Endothelial cell of umbilical vein (primary cell): ENCODE results near the gene SF3B5. TPM values are rescaled to one million over a fixed set of nuclear protein-coding genes. Genes with fewer than 3 reads are reported as not detected.

Experiments used
- BruUV-seq: library from RNA; stranded (reverse); fragments of 400-500 nt; replicated peaks from 2 replicates; lab custom pipeline; 2021; lab: Mats Ljungman, UMichigan
- CTCF ChIA-PET: fragments of 300-600, 350-600 bp; sonication (Branson Sonifier 250); formaldehyde crosslinking; loops from one replicate; lab custom pipeline; 2021; ENCODE audit warnings: antibody characterized with exemption, inconsistent platforms; lab: Charles Lee
- POLR2A ChIA-PET: fragments of 300-600, 350-600 bp; sonication (Branson Sonifier 250); formaldehyde crosslinking; loops from one replicate; lab custom pipeline; 2021; ENCODE audit warnings: antibody characterized with exemption, inconsistent platforms; lab: Charles Lee
- DNase-seq: peaks from one replicate; pipeline ENCODE4 v3.0.0-alpha.2; 2011; ENCODE audit warnings: low read depth, low spot score
- FAIRE-seq: peaks from 2 replicates; lab custom pipeline; 2011; peaks lifted over from hg19 to GRCh38; lab: Jason Lieb, UNC
- H2AFZ ChIP-seq: 2 replicates; pipeline ENCODE4 v1.6.0; 2012; ENCODE audit warnings: low read depth, low read length, control low read depth, inconsistent platforms
- H3K27ac ChIP-seq: 2 replicates; pipeline ENCODE4 v1.5.1; 2011; ENCODE audit warnings: low read depth, mild to moderate bottlenecking, control low read depth, low read length, moderate library complexity; ENCODE audit not compliant: insufficient read depth
- H3K27me3 ChIP-seq, 2 experiments: 2 replicates each; pipeline versions ENCODE4 v1.6.0 to v1.6.1; 2011; ENCODE audit warnings: low read length in 2 of 2, mixed read lengths in 1 of 2; ENCODE audit not compliant: control insufficient read depth in 2 of 2, insufficient read depth in 2 of 2
- H3K36me3 ChIP-seq, 2 experiments: 2 replicates in 1 of 2; 3 replicates in 1 of 2; pipeline ENCODE4 v1.5.1; 2011; ENCODE audit warnings: low read length in 2 of 2, mild to moderate bottlenecking in 1 of 2, moderate library complexity in 1 of 2; ENCODE audit not compliant: control insufficient read depth in 2 of 2, insufficient read depth in 2 of 2; ENCODE audit errors: extremely low read depth in 1 of 2
- H3K4me1 ChIP-seq: 3 replicates; pipeline ENCODE4 v1.5.1; 2011; ENCODE audit warnings: mild to moderate bottlenecking, low read length; ENCODE audit not compliant: control insufficient read depth, insufficient read depth; ENCODE audit errors: extremely low read depth
- H3K4me2 ChIP-seq: 2 replicates; pipeline ENCODE4 v1.6.1; 2011; ENCODE audit warnings: low read length, control low read depth, mixed read lengths; ENCODE audit not compliant: insufficient read depth
- H3K4me3 ChIP-seq, 3 experiments: fragments of 200-600 bp in 1 of 3; sonication (generic), shearing (Covaris generic) in 1 of 3; replicated peaks in 1 of 3; 2 replicates each; pipeline ENCODE4 v1.5.1; 2011 to 2016; ENCODE audit warnings: control low read depth in 3 of 3, low read length in 3 of 3, mild to moderate bottlenecking in 2 of 3, inconsistent platforms in 1 of 3, low read depth in 1 of 3, moderate library complexity in 1 of 3; ENCODE audit not compliant: insufficient read depth in 1 of 3
- H3K79me2 ChIP-seq: 2 replicates; pipeline ENCODE4 v1.6.0; 2012; ENCODE audit warnings: low read length, inconsistent platforms; ENCODE audit not compliant: control insufficient read depth, insufficient read depth
- H3K9ac ChIP-seq: replicated peaks from 2 replicates; pipeline ENCODE3; 2011; ENCODE audit warnings: low read length, control low read depth; ENCODE audit not compliant: insufficient read depth; ENCODE audit errors: extremely low read depth
- H3K9me1 ChIP-seq: replicated peaks from 3 replicates; pipeline ENCODE4 v1.6.0; 2011; ENCODE audit warnings: mild to moderate bottlenecking, low read length; ENCODE audit not compliant: control insufficient read depth, insufficient read depth; ENCODE audit errors: extremely low read depth
- H3K9me3 ChIP-seq: replicated peaks from 2 replicates; pipeline ENCODE4 v1.5.1; 2012; ENCODE audit warnings: low read length, inconsistent platforms; ENCODE audit not compliant: control insufficient read depth, insufficient read depth
- H4K20me1 ChIP-seq: replicated peaks from 2 replicates; pipeline ENCODE3; 2011; ENCODE audit warnings: mild to moderate bottlenecking, low read length; ENCODE audit not compliant: control insufficient read depth, insufficient read depth; ENCODE audit errors: extremely low read depth
- EZH2 ChIP-seq: IDR thresholded peaks from 2 replicates; pipeline ENCODE4 v1.6.1; 2012; ENCODE audit warnings: borderline replicate concordance, low read depth, mild to moderate bottlenecking, moderate library complexity, low read length, inconsistent platforms; ENCODE audit not compliant: severe bottlenecking
- FOS ChIP-seq: IDR thresholded peaks from 2 replicates; pipeline ENCODE4 v1.6.1; 2011; ENCODE audit warnings: mild to moderate bottlenecking, low read length, moderate library complexity, borderline replicate concordance; ENCODE audit not compliant: insufficient read depth
- GATA2 ChIP-seq: IDR thresholded peaks from 2 replicates; pipeline ENCODE4 v1.7.0; 2011; ENCODE audit warnings: low read depth, mild to moderate bottlenecking, moderate library complexity, mixed read lengths, low read length; ENCODE audit not compliant: insufficient read length, insufficient read depth
- JUN ChIP-seq: IDR thresholded peaks from 2 replicates; pipeline ENCODE4 v1.6.1; 2011; ENCODE audit warnings: borderline replicate concordance, low read depth; ENCODE audit not compliant: insufficient read length, insufficient read depth
- MYC ChIP-seq: IDR thresholded peaks from one replicate; pipeline ENCODE4 v1.6.1; 2011; ENCODE audit warnings: mild to moderate bottlenecking, low read depth, low read length
- POLR2A ChIP-seq: IDR thresholded peaks from 2 replicates; pipeline ENCODE4 v1.6.1; 2012; ENCODE audit warnings: low read depth, mild to moderate bottlenecking, control low read depth, low read length
- POLR2AphosphoS5 ChIP-seq: IDR thresholded peaks from 2 replicates; pipeline ENCODE4 v1.6.1; 2012; ENCODE audit warnings: low read depth, mild to moderate bottlenecking, control low read depth, low read length, moderate library complexity; ENCODE audit not compliant: insufficient read depth
- dilution Hi-C: fragments of 300-500 bp; cut with MboI; formaldehyde crosslinking; loops from one replicate; pipeline ENCODE4 v1.15.0; 2019; ENCODE audit warnings: low sequenced_read_pairs; ENCODE audit not compliant: extremely low pct_ligation_motif_present
- intact Hi-C: fragments of 100-400 bp; cut with micrococcal nuclease; formaldehyde crosslinking; loops from one replicate; pipeline ENCODE4 v1.10.0; 2022
- polyA plus RNA-seq, 4 experiments: library from polyadenylated mRNA; depleted of rRNA in 3 of 4; stranded (reverse) in 3 of 4; unstranded in 1 of 4; fragments of >200 nt; gene quantifications; 2 replicates each; pipeline versions ENCODE4 v1.2.1 to v1.2.3, GENCODE V29; 2011 to 2012; ENCODE audit warnings: missing spikeins in 1 of 4
- total RNA-seq: library from RNA; stranded (reverse); gene quantifications from 2 replicates; pipeline ENCODE4 v1.2.3, GENCODE V29; 2021
- TF ChIP-seq, protein P1 (sequence below), 2 donors: IDR thresholded peaks; 1 replicate in 1 of 2; 2 replicates in 1 of 2; pipeline ENCODE4 v1.5.1; 2011; ENCODE audit warnings: low read length in 2 of 2, mild to moderate bottlenecking in 2 of 2, moderate library complexity in 2 of 2, control low read depth in 1 of 2, inconsistent platforms in 1 of 2, low read depth in 1 of 2; ENCODE audit not compliant: insufficient read depth in 1 of 2; ENCODE audit errors: extremely low read depth in 1 of 2
- TF ChIP-seq, protein P2 (sequence below): IDR thresholded peaks from 2 replicates; pipeline ENCODE4 v1.6.1; 2011; ENCODE audit not compliant: insufficient read depth, insufficient read length

Gene SF3B5
- total and polyA plus RNA-seq, 2 donors (not counting 3 experiments of a cell fraction or from before 2014, with no cell fraction given), result 185 to 540 TPM

DNA sequence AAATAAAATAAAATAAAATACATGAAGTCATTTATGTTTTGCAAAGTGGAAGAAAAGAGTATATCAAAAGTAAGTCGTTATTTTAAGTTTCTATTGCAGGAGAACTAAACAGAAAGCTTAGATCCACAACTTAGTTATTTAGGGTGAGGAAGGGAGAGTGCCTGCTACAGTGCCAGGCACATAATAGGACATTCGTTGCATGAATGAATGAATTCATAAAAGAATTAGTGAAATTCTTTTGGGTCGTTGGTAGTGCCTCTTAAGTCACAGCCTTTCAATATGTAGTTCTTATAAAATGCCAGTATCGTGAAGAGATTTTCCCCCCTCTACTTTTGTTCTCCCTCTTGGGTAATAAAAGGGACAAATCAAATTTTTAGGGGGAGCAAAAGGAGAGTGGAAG, 29.1 kb downstream of the SF3B5 start:
- dilution Hi-C loops (no loop called here), intact Hi-C loops (no loop called here)
- no peak for TF ChIP-seq EZH2
- no peak for TF ChIP-seq JUN
- TF ChIP-seq, protein P1, sequence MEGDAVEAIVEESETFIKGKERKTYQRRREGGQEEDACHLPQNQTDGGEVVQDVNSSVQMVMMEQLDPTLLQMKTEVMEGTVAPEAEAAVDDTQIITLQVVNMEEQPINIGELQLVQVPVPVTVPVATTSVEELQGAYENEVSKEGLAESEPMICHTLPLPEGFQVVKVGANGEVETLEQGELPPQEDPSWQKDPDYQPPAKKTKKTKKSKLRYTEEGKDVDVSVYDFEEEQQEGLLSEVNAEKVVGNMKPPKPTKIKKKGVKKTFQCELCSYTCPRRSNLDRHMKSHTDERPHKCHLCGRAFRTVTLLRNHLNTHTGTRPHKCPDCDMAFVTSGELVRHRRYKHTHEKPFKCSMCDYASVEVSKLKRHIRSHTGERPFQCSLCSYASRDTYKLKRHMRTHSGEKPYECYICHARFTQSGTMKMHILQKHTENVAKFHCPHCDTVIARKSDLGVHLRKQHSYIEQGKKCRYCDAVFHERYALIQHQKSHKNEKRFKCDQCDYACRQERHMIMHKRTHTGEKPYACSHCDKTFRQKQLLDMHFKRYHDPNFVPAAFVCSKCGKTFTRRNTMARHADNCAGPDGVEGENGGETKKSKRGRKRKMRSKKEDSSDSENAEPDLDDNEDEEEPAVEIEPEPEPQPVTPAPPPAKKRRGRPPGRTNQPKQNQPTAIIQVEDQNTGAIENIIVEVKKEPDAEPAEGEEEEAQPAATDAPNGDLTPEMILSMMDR (IDR thresholded peaks at IDR 0.05; ENCODE audit: extremely low read depth in 1 of 2, insufficient read depth in 1 of 2, low read depth in 1 of 2, low read length in 2 of 2), result no peak
- TF ChIP-seq POLR2AphosphoS5, result no peak
- no peak for TF ChIP-seq POLR2A
- TF ChIP-seq MYC, result no peak
- TF ChIP-seq GATA2, result no peak
- TF ChIP-seq, protein P2, sequence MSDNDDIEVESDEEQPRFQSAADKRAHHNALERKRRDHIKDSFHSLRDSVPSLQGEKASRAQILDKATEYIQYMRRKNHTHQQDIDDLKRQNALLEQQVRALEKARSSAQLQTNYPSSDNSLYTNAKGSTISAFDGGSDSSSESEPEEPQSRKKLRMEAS, result no peak
- no peak for TF ChIP-seq FOS
- no TSS peak for BruUV-seq
- FAIRE-seq (no peak), DNase-seq (no peak)
- no peak overlapping the region for H2AFZ ChIP-seq
- H3K4me2 ChIP-seq, result no peak overlapping the region
- H3K27me3 ChIP-seq, result peaks cover 40 to 56% of the 10 kb centered on the region in 2 experiments
- peaks cover 3% of the 10 kb centered on the region for H3K4me1 ChIP-seq
- H4K20me1 ChIP-seq, result no peaks in the 10 kb centered on the region
- no peak overlapping the region for H3K9ac ChIP-seq
- H3K27ac ChIP-seq, result no peak overlapping the region
- no peaks in the 10 kb centered on the region for H3K9me1 ChIP-seq
- H3K9me3 ChIP-seq, result no peaks in the 10 kb centered on the region
- CTCF ChIA-PET, result interaction anchor here (0.6 kb wide), 1 partner anchor 233 kb away, joined by 3 read pairs; no protein-coding TSS in a partner anchor
- H3K79me2 ChIP-seq, result no peaks in the 10 kb centered on the region
- H3K4me3 ChIP-seq, result no peak overlapping the region
- POLR2A ChIA-PET, result no interaction called here
- no peaks in the 10 kb centered on the region for H3K36me3 ChIP-seq
